Osteoblast (primary cell): ENCODE results near the gene GRIK4. TPM values are rescaled to one million over a fixed set of nuclear protein-coding genes. Genes with fewer than 3 reads are reported as not detected.

Experiments used
- DNase-seq: peaks from one replicate; pipeline ENCODE4 v3.0.0; 2011; ENCODE audit warnings: low spot score, mixed read lengths; ENCODE audit not compliant: insufficient read length; ENCODE audit errors: missing footprints
- H2AFZ ChIP-seq: 2 replicates; pipeline ENCODE4 v1.6.0; 2011; ENCODE audit warnings: mild to moderate bottlenecking, low read length
- H3K27ac ChIP-seq: 2 replicates; pipeline ENCODE4 v1.5.1; 2011; ENCODE audit warnings: mild to moderate bottlenecking, low read depth, low read length, moderate library complexity
- H3K27me3 ChIP-seq: 2 replicates; pipeline ENCODE4 v1.6.0; 2012; ENCODE audit warnings: mild to moderate bottlenecking, control low read depth, inconsistent platforms, low read length, moderate library complexity; ENCODE audit not compliant: insufficient read depth
- H3K36me3 ChIP-seq: 2 replicates; pipeline ENCODE4 v1.5.1; 2011; ENCODE audit warnings: mild to moderate bottlenecking, low read length, control low read depth, moderate library complexity; ENCODE audit not compliant: insufficient read depth
- H3K4me1 ChIP-seq: 2 replicates; pipeline ENCODE4 v1.5.1; 2011; ENCODE audit warnings: mild to moderate bottlenecking, low read length, control low read depth, moderate library complexity; ENCODE audit not compliant: insufficient read depth
- H3K4me2 ChIP-seq: 2 replicates; pipeline ENCODE4 v1.6.0; 2011; ENCODE audit warnings: mild to moderate bottlenecking, low read length; ENCODE audit not compliant: insufficient read depth
- H3K4me3 ChIP-seq: fragments of 200-600 bp; sonication (generic); 3 replicates; pipeline ENCODE4 v1.5.1; 2012; ENCODE audit warnings: mild to moderate bottlenecking, low read length, inconsistent platforms; ENCODE audit not compliant: insufficient read depth
- H3K79me2 ChIP-seq: 2 replicates; pipeline ENCODE4 v1.6.0; 2012; ENCODE audit warnings: mild to moderate bottlenecking, low read length, control low read depth, inconsistent platforms; ENCODE audit not compliant: insufficient read depth
- H3K9me3 ChIP-seq: 2 replicates; pipeline ENCODE4 v1.5.1; 2011; ENCODE audit warnings: low read depth, low read length, control low read depth
- H4K20me1 ChIP-seq: 2 replicates; pipeline ENCODE4 v1.6.0; 2012; ENCODE audit warnings: mild to moderate bottlenecking, low read length, control low read depth; ENCODE audit not compliant: insufficient read depth
- CTCF ChIP-seq: IDR thresholded peaks from 2 replicates; pipeline ENCODE4 v1.5.1; 2011; ENCODE audit warnings: mild to moderate bottlenecking, low read depth, low read length, moderate library complexity; ENCODE audit errors: extremely low read depth
- total RNA-seq: library from RNA; depleted of rRNA; stranded (reverse); fragments of >200 nt; gene quantifications from 2 replicates; pipeline ENCODE4 v1.2.3, GENCODE V29; 2012

Gene GRIK4
- total RNA-seq, 1 donor = under 0.01 TPM

- Histone ChIP-seq H3K79me2 (no peaks in the 10 kb centered on the region), H4K20me1 (no peaks in the 10 kb centered on the region), H2AFZ (no peak overlapping the region), H3K4me3 (no peak overlapping the region), H3K36me3 (no peaks in the 10 kb centered on the region), H3K27me3 (peaks cover 28% of the 10 kb centered on the region), H3K9me3 (no peaks in the 10 kb centered on the region), H3K27ac (no peak overlapping the region), H3K4me2 (no peak overlapping the region), H3K4me1 (peaks cover 3% of the 10 kb centered on the region)
- no peak for TF ChIP-seq CTCF
- DNase-seq = no peak
Observed at GRCh38 chr11:120505801-120506425, 5.6 kb upstream of the GRIK4 start.

- Histone ChIP-seq H3K4me3 (no peak overlapping the region), H3K36me3 (no peaks in the 10 kb centered on the region), H3K4me2 (no peak overlapping the region), H3K4me1 (peaks cover 3% of the 10 kb centered on the region), H3K27me3 (peaks cover 31% of the 10 kb centered on the region), H2AFZ (no peak overlapping the region), H3K27ac (no peak overlapping the region), H3K79me2 (no peaks in the 10 kb centered on the region), H3K9me3 (no peaks in the 10 kb centered on the region), H4K20me1 (no peaks in the 10 kb centered on the region)
- DNase-seq = peak; percentile 85
- TF ChIP-seq CTCF = no peak
Observed at GRCh38 chr11:120509346-120510053, 2.0 kb upstream of the GRIK4 start.

DNA sequence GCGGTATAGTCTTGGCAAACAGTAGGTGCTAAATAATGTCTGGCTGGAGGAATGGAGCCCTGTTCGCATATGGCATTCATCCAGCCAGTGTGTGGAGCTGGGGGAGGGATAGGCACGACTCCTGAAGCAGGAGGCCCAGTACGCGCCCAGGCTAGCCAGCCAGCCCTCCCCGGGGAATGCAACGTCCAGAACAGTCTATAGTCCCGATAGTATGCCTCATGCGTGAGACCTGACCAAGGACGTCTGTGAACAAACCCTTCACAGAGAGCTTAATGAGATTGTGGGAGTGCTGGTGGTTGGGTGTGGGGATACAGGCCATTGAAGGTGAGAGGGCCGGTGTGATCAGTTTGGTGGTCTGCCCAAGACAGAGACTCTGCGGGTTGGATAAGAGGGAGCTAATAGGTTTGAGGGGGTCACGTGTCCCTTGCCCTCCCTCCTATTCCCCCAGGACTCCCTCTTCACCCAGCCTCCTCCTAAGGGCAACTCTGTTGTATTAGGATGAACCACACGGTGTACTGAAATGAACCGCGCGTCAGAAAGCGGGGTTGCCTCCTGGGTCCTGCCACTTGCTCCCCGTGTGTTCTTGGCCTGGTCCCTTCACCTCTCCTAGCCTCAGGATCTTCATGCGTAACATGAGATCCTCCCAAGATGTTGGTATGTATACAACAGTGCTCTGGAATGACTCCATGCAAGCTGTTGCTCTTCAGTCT, 987 bp upstream of the GRIK4 start:
- H3K27me3 ChIP-seq = peaks cover 32% of the 10 kb centered on the region
- H3K4me2 ChIP-seq = no peak overlapping the region
- H3K4me3 ChIP-seq = no peak overlapping the region
- H4K20me1 ChIP-seq = no peaks in the 10 kb centered on the region
- no peak overlapping the region for H2AFZ ChIP-seq
- H3K79me2 ChIP-seq = no peaks in the 10 kb centered on the region
- no peak overlapping the region for H3K27ac ChIP-seq
- DNase-seq = peak; percentile 45
- H3K9me3 ChIP-seq = no peaks in the 10 kb centered on the region
- H3K36me3 ChIP-seq = no peaks in the 10 kb centered on the region
- no peak for TF ChIP-seq CTCF
- H3K4me1 ChIP-seq = peaks cover 3% of the 10 kb centered on the region
